ENCODE results near the gene PRR36. TPM values are rescaled to one million over a fixed set of nuclear protein-coding genes. Genes with fewer than 3 reads are reported as not detected.

PRR36 gene
- total RNA-seq, 1 experiment from 2014 or later: 12.9 TPM

DNA sequence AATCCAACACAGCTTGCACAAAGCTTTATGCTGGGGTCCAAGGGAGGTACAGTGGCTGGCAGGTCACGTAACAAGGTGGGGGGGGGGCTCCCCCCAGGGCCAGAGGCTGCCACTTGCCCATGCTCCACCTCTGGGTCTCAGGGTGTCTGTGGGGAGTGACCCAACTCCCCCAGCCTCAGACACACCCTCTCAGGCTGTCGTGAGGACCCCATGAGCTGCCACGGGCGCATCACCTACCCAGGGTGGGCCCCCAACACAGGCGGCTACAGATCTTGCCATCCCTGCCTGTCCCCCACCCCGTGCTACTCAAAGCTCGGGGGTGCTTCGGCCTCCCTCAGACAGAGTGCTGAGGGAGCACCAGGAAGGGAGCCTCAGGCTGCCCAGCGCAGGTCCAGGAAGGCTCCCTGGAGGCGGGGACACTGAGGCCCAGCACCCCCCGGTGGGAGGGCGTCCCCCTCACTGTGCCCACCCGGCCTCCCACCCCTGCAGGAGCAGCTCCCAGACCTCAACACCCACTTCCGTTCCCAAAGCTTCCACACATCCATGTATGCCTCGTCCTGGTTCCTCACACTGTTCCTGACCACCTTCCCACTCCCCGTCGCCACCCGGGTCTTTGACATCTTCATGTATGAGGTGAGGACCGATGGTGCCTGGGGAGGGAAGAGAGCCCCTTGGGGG, 23.1 kb downstream of the PRR36 start:
- no TSS peak for BruUV-seq (replicated peaks)
- Histone ChIP-seq H3K9me3 (ENCODE audit: insufficient read depth, low read depth) (no peaks in the 10 kb centered on the region), H3K36me3 (ENCODE audit: low read depth) (no peaks in the 10 kb centered on the region), H4K20me1 (ENCODE audit: insufficient read depth) (no peaks in the 10 kb centered on the region), H3F3A (ENCODE audit: insufficient read depth, low read depth) (peaks cover 31% of the 10 kb centered on the region; the same call in 1 of the 2 replicates), H3K4me1 (replicated peaks; ENCODE audit: insufficient read depth) (peaks cover 14% of the 10 kb centered on the region), H3K9me2 (ENCODE audit: insufficient read depth) (no peaks in the 10 kb centered on the region), H2AFZ (no peak overlapping the region), H3K27me3 (ENCODE audit: insufficient read depth, low read depth) (no peaks in the 10 kb centered on the region), H3K27ac (no peak overlapping the region), H3K4me2 (no peak overlapping the region), H3K4me3 (no peak overlapping the region), H3K79me2 (ENCODE audit: low read depth) (no peaks in the 10 kb centered on the region)
- no peak for DNase-seq
- intact Hi-C loops (cut with micrococcal nuclease; ENCODE audit: unreplicated experiment): loop anchor here (1.0 to 10.0 kb wide), 5 partner anchors 18 to 499 kb away; partner anchors contain the start of gene MAP2K7
- POLR2A ChIA-PET (ENCODE audit: unreplicated experiment): no interaction called here
- no peak for TF ChIP-seq EZH2 (IDR thresholded peaks at IDR 0.05; ENCODE audit: low read depth)
- TF ChIP-seq, protein P1, sequence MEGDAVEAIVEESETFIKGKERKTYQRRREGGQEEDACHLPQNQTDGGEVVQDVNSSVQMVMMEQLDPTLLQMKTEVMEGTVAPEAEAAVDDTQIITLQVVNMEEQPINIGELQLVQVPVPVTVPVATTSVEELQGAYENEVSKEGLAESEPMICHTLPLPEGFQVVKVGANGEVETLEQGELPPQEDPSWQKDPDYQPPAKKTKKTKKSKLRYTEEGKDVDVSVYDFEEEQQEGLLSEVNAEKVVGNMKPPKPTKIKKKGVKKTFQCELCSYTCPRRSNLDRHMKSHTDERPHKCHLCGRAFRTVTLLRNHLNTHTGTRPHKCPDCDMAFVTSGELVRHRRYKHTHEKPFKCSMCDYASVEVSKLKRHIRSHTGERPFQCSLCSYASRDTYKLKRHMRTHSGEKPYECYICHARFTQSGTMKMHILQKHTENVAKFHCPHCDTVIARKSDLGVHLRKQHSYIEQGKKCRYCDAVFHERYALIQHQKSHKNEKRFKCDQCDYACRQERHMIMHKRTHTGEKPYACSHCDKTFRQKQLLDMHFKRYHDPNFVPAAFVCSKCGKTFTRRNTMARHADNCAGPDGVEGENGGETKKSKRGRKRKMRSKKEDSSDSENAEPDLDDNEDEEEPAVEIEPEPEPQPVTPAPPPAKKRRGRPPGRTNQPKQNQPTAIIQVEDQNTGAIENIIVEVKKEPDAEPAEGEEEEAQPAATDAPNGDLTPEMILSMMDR (conservative IDR thresholded peaks at IDR 0.05): no peak
- CTCF ChIA-PET: interaction anchor here (0.6 kb wide), 1 partner anchor 133 kb away, joined by 5 read pairs; no protein-coding TSS in a partner anchor

GRCh38 chr19:7850000-7850813, 24.0 kb downstream of the PRR36 start:
- ChIA-PET POLR2A (ENCODE audit: unreplicated experiment) (no interaction called here), CTCF (no interaction called here)
- peak; percentile 69 to 79 for DNase-seq
- no TSS peak for BruUV-seq (replicated peaks)
- Histone ChIP-seq H3F3A (ENCODE audit: insufficient read depth, low read depth) (peaks cover 28% of the 10 kb centered on the region; the same call in 1 of the 2 replicates), H3K4me2 (no peak overlapping the region), H2AFZ (no peak overlapping the region), H3K27ac (no peak overlapping the region), H3K36me3 (ENCODE audit: low read depth) (no peaks in the 10 kb centered on the region), H3K79me2 (ENCODE audit: low read depth) (no peaks in the 10 kb centered on the region), H3K9me3 (ENCODE audit: insufficient read depth, low read depth) (no peaks in the 10 kb centered on the region), H3K4me3 (no peak overlapping the region), H3K9me2 (ENCODE audit: insufficient read depth) (no peaks in the 10 kb centered on the region), H4K20me1 (ENCODE audit: insufficient read depth) (no peaks in the 10 kb centered on the region), H3K27me3 (ENCODE audit: insufficient read depth, low read depth) (no peaks in the 10 kb centered on the region), H3K4me1 (replicated peaks; ENCODE audit: insufficient read depth) (peaks cover 14% of the 10 kb centered on the region)
- no peak for TF ChIP-seq EZH2 (IDR thresholded peaks at IDR 0.05; ENCODE audit: low read depth)
- TF ChIP-seq, protein P1 (conservative IDR thresholded peaks at IDR 0.05): no peak
- intact Hi-C loops (cut with micrococcal nuclease; ENCODE audit: unreplicated experiment): loop anchor here (1.0 to 10.0 kb wide), 5 partner anchors 17 to 498 kb away; partner anchors contain the start of gene MAP2K7

DNA sequence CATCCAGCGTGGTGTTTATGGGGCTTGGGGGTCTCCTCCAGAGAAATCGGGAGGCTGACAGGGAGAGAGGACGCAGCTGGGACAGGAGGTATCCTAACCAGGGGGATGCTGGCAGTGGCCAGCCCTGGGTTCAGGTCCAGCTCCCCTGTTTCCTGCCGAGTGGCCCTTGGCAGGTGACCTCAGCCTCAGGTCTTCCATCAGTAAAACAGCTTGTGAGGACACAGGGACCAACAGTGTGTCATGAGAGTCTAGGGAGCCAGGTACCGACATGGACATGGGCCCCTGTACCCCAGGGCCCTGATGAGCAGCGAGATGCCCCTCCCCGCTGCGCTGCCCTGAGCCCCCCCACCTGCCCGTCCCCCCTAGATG, 24.6 kb downstream of the PRR36 start:
- ChIA-PET POLR2A (ENCODE audit: unreplicated experiment) (no interaction called here), CTCF (no interaction called here)
- BruUV-seq (replicated peaks): no TSS peak
- H3K4me2 ChIP-seq: no peak overlapping the region
- no peaks in the 10 kb centered on the region for H3K9me3 ChIP-seq (ENCODE audit: insufficient read depth, low read depth)
- H3K9me2 ChIP-seq (ENCODE audit: insufficient read depth): no peaks in the 10 kb centered on the region
- no peak for DNase-seq
- H3K36me3 ChIP-seq (ENCODE audit: low read depth): no peaks in the 10 kb centered on the region
- intact Hi-C loops (cut with micrococcal nuclease; ENCODE audit: unreplicated experiment): no loop called here
- H2AFZ ChIP-seq: no peak overlapping the region
- H3K4me3 ChIP-seq: no peak overlapping the region
- H3K4me1 ChIP-seq (replicated peaks; ENCODE audit: insufficient read depth): peaks cover 14% of the 10 kb centered on the region
- TF ChIP-seq, protein P1 (conservative IDR thresholded peaks at IDR 0.05): no peak
- no peak for TF ChIP-seq EZH2 (IDR thresholded peaks at IDR 0.05; ENCODE audit: low read depth)
- H3F3A ChIP-seq (ENCODE audit: insufficient read depth, low read depth): peaks cover 22% of the 10 kb centered on the region; the same call in 1 of the 2 replicates
- H3K79me2 ChIP-seq (ENCODE audit: low read depth): no peaks in the 10 kb centered on the region
- no peaks in the 10 kb centered on the region for H4K20me1 ChIP-seq (ENCODE audit: insufficient read depth)
- no peaks in the 10 kb centered on the region for H3K27me3 ChIP-seq (ENCODE audit: insufficient read depth, low read depth)
- H3K27ac ChIP-seq: no peak overlapping the region
